GM10847 (cell line): ENCODE results near the gene SUGT1.

Experiments
- POLR2A ChIP-seq: IDR thresholded peaks from 2 replicates; pipeline ENCODE4 v1.6.1; 2011; ENCODE audit not compliant: insufficient read length; ENCODE audit errors: extremely low read depth

SUGT1 gene

DNA sequence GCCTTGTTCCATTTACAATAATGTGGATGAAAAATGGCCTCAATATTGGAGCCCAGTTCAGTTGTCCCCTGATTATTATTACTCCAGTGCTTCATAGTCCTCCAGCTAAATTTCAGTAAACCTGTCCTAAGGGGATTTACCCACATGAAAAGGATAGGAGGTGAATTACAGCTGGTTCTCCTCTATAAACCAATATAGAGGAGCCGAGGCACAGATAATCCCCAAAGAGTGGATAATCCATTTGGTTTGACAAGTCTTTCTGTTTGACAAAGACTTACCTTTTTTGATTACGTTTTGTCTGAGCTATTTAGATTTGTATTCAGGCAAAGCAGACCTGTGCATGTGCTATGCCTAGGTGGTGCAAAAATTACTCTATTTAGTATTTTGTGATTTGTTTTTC lies 84.3 kb downstream of the SUGT1 start:
- no peak for TF ChIP-seq POLR2A

DNA sequence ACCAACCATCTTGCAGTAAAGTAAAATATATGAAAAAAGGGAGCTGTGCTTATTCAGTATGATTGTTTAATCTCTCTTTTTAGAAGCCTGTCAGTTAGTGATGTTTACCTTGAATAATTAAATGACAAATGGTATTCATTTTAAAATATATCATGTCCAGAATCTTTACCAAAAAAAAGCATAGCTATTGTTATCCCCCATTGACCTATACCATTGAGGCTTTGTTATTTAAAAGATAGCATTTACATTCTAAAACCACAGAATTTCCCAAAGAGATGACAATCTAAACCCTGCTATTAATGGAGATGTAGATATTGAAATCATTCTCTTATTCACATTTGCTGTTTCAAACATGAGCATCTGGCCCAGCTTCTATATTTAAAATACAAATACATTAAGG lies 84.8 kb downstream of the SUGT1 start:
- no peak for TF ChIP-seq POLR2A

DNA sequence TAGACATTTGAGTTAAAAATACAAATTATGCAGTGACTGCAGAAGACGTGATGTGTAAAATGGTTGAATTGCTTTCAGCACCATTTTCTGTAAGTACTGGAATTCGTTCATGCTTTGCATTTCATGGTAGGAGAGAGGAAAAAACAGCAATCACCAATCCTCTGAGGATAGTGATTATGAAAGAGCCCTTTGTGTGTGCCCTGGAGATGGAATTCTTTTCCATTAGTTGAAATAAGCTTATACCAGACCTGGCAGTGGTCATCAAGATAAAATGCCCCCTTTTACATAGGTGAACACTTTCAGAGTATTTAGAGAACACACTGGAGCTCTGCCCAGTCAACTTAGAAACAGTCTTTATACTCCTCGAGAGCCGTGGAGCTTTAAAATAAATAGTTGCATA lies 85.3 kb downstream of the SUGT1 start:
- no peak for TF ChIP-seq POLR2A

DNA sequence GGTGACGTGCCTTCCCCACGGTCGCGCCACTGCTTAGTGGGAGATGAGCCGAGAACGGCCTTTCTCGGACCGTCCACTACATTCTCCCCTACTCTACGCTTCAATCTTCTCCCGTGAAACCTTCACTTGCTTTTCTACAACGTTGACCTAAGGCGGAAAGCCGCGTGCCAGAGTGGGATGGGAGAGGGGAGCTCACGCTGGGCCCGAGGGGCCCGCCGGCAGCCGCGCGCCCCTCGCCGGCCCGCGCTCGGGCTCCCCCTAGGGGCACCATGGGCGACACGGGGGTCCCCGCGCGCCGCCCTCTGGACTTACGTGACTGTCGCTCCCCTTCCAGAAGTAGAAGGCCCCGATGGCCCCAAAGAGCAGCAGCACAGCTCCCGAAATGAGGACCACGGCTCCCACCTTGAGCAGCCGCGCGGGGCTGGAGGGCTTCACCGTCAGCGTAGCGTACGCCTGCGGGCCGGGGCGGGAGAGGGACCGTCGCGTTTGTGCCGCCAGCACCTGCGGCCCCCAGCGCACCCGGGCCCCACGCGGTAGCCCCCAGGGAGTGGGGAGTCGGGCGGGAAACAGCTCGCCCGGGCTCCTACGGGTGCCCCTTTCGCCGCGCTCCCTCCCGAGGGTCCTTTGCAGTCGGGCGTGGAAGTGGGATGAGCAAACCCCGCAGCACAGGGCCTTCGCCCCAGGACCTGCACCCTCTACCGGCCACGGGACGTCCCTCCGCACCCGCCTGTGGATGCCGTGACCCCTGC lies 86.3 kb downstream of the SUGT1 start:
- TF ChIP-seq POLR2A, result no peak

DNA sequence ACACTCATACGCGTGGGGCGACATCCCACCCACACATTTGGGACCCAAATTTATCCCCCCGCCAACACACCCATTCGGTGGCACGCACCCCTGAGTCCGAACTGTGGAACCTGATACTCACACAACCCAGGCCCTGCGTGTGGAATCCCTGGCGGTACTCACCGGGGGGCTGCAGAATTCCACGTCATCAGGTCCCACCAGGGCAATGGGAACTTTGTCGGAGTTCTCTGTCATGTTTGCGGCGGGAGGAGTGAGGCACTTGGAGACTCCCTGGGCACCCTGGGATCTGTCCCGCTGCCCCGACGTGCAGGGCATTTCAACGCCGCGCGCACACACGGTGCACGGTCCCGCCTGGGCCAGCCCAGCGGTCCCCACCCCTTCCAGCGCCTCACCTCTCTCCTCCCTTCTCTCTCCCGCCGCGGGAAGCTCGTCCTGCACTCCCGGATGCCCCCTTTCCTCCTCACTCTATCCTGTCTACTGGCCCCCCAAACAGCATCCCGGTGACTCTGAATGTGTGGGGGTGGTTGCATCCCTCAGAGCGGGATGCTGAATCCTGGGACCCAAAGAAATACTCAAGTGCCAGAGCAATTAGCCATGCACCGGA lies 86.9 kb downstream of the SUGT1 start, which contains the start of gene CNMD:
Gene CNMD, minus strand, starts transcription at position 353 of the 604 bp plus-strand sequence. Its CDS starts 119 bp downstream, at position 234.
- TF ChIP-seq POLR2A, result no peak

DNA sequence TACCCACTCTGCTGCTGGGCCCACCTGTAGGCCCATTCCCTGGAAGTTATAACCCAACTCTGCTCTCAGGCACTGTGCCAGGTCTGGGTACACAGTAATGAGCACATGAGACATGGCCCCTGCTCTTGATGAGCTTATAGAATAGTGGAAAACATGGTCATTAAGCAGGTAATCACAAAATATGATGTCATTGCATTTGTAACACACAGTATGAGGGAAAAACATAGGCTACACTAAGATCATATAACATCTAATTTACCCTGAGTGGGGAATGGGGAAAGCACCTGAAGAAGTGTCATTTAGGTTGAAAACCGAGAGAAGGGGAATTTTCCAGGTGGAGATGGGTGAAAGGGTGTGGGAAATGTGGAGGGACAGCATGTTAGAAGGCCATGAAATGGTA lies 90.9 kb downstream of the SUGT1 start:
- TF ChIP-seq POLR2A, result no peak

DNA sequence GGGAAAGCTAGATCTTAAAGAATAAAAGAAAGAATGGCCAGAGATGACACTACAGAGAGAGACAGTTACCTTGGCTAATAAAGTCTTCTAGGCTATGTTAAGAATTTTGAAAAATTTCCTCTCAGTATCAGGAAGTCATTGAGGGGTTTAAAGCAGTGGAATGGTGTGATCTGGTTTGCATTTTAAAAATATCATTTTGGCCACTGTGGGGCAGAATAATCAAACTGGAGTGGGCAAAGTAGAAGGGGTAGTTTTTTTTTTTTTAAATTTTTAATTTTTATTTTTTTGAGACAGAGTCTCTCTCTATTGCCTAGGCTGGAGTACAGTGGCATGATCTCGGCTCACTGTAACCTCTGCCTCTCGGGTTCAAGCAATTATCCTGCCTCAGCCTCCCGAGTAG lies 91.4 kb downstream of the SUGT1 start:
- no peak for TF ChIP-seq POLR2A

DNA sequence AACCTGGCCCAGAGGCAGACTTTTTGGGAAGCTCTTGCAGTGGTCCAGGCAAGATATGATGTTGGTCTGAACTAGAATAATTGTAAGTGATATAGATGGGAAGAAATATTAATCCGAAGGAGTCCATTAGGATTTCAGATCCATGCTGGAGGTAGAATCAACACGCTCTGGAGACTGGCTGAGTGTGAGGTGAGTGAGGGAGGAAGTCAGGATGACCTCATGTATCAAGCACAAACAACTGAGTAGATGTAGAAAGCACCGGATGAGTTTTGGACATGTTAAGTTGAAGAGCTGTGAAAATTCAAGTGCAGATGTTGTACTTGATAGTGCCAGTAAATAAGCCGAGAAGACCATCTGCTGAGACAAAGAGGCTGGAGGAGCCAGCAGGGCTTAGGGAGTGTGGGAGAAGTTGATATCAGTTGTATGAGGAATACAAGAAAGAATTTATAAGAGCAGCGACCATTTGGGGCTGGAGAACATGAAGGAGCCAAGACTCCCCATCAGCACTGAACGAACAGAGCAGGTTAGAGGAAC lies 92.3 kb downstream of the SUGT1 start:
- no peak for TF ChIP-seq POLR2A

DNA sequence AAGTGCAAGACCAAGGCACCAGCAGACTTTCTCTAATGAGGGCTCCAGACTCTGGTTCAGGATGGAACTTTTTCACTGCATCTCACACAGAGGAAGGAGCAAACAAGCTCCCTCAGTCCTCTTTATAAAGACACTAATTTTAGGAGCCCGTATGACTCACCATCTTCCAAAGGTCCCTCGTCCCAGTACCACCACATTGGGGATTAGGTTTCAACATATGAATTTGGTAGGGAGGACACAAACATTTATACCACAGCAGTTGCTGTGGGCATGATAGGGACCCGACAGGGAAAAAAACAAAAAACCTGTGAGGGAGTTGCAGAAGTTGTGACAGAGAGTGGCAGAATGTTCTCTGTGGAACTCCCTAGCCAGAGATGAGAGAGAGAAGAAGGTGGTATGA lies 93.5 kb downstream of the SUGT1 start:
- TF ChIP-seq POLR2A, result no peak

DNA sequence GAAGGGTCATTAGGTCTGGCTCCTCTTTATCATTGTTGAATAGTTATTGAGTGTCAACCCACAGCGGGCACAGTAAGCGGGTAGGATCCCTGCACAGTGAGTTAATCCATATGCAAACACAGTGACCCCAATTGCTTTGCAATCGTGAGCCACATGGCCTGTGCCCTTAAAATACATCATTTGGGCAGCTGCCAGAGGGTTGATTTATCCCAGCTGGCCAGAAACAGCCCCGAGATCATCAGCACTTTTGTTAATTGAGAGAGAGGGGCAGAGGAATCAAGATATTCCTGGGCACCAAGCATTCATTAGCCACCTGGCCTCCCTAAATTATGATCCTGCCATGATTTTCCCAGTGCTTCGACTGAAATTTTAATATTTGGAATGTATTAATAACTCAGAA lies 96.8 kb downstream of the SUGT1 start:
- no peak for TF ChIP-seq POLR2A
